NCI-H510A (cell line): Measurements from ENCODE around the gene TANGO2.

Experiments
- DNase-seq: peaks from one replicate; lab custom pipeline; 2025; lab: John Stamatoyannopoulos, UW

TANGO2 gene

DNA sequence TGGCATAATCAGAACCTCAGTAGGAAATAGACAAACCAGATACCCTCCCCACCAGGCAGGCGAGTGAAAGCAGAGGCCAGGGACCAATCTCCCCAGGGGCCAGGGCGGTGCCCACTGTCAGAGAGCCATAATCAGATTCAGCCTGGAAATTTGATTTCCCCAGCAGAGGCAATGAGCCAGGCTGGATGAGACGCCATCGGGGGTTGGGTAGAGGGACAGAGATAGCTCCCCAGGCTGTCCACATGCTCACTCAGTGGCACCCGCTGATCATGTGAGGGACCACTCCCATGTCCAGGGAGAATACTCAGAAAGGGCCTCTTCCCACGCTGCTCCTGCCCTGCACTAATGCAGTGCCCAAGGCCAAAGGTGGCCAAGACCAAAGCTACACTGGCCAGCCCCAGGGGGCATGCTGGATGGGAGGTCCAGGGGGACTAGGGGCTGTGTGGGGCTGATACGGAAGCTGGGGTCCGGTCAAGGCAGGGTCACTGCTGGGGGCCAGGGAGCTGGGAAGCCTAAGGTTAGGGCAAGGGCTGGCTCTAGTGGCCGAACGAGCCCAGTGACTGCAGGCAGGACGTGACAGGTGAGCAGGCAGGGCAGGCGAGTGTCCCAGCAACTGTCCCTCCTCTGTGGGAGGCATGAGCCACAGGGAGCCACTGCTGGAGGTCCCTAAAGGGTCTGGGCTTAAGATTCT is 24.1 kb upstream of the TANGO2 start:
- DNase-seq, result no peak

DNA sequence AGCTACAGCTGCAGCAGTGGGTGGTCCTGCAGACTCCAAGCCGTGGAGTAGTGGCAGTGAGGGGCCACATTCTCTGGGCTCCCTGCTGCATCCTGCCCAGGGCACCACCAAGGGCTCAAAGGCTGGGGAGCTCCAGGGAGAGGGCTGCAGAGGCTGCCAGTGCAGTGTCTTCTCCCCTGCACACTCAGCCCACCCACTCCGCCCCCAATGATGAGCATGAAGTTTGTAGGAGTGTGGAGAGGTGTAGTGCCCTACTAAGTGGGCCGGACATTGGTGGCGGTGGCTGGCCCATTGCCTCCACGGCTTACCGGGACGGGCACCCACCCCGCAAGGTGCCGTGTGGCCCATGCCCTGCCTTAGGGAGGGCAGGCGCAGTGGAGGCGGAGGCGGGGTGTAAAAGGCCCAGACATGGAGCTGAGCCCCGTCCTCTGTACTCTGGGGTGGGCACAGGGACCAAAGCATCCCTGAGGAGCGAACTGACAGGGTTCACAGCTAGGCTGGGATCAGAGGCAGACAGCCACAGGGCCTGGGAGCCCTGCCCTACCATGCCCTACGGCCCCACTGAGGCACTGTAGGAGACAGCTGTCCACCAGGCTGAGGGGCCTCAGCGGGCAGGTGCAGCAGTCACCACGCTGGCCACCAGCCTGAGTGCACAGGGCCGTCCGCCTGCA is 23.2 kb upstream of the TANGO2 start:
- no peak for DNase-seq

DNA sequence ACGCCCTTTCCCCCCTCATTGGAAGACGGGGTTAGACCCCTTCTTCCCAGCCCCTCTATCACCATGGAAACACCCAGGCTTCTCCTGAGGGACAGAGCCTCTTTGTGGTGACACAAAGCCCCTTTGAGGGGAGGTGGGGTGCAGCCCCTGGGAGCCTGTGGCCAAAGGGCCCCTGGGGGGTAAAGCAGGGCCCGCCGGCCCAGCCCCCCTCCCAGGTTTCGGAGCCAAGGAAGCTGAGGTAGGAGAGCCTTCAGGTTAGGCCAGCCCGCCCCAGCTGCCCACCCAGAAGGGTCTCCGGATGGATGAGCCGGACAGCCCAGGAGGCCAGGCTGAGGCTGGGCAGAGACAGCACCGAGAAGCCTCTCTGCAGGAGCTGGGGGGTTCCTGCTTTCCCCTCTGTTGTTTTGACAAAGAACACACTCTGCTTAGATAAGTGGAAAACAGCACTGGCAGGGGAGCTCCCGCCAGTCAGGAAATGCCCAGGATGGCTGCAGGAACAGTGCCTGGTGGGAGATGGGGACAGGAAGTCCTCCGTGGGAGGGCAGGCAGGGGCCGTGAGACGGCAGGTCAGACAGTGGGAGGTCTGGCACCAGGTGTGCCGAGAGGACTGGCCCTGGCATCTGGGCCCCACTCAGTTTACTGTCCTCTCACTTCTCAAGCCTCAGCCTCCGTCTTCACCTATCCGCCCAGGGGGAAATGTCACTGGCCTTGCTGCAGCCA is 22.5 kb upstream of the TANGO2 start:
- no peak for DNase-seq

DNA sequence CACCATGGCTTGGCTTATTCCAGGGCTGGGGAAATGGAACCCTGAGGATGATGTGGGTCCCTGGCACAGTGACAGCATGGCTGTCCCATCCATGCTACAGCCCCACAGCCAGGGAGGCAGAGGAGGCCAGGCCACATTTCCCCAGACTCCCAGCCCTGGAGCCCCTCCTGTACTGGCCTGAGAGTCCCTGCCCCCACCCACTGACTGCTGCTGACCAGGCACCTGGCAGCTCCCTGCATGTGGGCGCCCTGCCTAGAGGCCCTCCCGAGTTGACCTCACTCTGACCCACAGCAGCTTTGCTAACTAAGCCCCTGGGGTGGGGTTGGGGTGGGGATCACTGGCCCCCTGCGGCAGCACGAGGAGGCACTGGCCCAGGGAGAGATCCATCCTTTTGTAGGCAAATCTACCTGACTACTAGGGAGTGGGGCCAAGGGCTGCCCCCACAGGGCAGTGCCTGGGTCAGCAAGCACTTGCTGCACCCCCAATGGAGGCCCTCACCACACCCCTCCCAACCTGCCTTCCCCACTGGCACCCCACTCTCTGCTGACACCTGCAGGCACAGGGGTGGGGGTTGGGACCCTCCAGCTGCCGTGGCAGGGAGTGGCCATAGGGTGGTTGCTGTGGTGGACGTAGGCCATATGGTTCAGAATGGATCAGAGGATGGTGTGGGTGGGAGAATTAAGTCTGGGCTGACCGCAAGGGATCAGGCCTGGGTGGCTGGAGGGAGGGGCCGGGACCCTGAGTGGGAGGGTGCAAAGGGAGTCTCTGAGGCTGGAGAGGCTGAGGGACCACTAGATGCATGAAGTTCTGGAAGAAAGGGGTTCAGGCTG is 21.7 kb upstream of the TANGO2 start:
- DNase-seq, result no peak

DNA sequence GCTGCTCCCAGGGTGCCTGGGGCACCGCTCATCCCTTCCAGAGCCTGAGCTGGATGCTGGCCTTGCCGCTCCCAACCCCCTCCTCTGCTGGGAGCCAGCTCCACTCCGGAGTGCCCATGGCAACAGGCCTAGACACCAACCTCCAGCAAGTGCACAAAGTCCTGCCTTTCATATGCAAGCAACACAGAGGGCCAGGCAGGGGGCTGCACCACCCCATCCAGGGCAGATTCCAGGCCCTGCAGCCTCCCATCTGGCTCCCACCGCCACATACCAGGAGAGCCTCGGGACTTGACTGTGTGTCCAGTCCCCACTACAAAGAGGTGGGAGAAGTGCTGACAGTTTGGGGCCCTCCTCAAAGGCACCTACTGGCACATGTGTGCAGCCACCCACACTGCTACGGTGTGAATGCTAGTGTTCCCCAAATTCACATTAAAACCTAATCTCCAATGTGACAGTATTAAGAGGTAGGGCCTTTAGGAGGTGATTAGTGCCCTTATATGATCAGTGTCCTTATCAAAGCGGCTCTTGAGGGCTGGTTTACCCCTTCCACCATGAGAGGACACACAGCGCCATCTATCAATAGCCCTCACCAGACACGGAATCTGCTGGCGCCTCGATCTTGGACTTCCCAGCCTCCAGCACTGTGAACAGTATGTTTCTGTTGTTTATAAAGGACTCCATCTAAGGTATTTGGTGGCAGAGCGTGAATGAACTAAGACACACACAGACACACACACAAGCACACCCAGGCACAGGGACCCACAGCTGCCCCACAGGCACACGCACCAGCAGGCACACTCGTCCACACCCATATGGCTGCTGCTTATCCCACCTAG is 20.4 kb upstream of the TANGO2 start:
- no peak for DNase-seq

DNA sequence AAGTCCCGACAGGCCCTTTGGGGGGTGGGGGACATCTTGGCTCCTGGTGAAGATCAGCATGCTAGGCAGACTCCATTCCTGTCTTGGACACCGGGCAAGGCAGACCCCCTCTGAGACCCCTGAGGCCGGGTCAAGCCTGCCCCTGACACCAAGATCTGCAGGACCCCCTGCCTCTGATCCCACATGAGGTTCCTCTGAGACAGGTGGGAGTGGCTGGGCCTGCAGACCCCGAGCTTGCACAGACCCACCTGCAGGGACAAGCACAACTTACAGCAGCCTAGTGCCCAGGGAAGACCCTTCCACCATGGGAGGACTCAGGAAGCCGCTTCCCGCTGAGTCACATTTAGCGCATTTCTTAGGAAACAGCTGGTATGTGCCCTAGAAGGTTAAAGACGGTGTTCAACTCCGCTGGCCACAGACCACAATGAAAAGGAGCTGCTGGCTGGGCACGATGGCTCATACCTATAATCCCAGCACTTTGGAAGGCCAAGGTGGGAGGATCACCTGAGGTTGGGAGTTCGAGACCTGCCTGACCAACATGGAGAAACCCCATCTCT is 19.8 kb upstream of the TANGO2 start:
- DNase-seq, result no peak

DNA sequence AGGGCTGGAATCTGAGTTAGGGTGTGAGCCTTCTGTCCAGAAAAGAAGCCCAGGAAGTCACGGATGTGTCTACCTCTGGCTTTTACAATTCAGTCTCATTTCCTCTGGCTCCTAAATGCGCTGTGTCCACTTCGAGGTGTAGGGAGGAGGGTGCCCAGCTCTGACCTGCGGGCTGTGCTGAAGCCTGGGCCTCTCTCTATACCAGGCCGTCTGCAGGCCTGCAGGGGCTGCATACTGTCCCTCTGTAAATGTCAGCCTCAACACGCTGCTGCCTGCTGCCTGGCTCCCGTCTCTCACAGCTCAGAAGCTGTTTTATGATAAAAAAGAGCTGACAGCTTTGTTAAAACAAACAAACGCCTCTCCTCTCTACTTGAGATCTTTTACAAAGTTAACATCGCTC is 18.8 kb upstream of the TANGO2 start:
- DNase-seq, result no peak

DNA sequence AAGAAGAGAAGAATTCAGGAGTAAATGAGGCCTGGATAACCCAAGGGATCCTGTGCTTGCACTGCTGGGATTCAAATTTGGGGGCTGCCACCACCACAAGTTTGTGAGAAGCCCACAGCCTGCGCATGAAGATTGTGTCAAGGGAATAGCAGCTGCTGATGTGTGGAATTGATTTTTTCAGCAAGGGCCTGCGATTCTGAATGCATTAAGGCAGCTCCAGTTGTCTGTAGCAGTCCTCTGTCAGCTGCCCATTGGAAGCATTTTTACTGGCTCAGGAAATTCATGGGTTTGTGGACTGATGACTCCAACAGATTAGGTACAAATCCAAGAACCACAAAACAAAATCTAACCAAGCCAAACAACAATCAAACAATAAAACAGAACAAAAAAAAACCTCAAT is 18.3 kb upstream of the TANGO2 start:
- no peak for DNase-seq

DNA sequence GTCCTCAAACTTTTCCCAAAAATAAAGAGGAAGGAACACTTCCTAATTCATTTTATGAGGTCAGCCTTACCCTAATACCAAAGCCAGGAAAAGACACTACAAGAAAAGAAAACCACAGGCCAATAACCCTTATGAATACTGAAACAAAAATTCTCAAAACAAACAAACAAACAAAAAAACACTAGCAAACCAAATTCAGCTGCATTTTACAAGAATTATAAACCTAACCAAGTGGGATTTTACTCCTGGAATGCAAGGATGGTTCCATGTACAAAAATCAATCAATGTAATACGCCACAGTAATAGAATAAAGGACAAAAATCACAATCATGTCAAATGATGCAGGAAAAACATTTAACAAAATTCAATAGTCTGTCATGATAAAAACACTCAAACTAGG is 17.6 kb upstream of the TANGO2 start:
- DNase-seq, result no peak

DNA sequence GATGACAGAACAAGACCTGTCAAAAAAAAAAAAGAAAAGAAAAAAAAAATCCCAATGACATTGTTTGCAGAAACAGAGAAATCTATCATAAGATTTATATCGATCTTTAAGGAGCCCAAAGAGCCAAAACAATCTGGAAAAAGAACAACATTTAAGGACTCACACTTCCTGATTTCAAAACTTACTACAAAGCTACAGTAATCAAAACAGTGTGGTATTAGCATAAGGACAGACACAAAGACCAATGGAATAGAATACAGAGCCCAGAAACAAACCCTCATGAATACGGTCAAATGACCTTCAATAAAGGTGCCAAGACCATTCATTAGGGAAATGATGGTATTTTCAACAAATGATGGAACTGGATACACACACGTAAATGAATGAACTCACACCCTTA is 16.4 kb upstream of the TANGO2 start:
- no peak for DNase-seq

DNA sequence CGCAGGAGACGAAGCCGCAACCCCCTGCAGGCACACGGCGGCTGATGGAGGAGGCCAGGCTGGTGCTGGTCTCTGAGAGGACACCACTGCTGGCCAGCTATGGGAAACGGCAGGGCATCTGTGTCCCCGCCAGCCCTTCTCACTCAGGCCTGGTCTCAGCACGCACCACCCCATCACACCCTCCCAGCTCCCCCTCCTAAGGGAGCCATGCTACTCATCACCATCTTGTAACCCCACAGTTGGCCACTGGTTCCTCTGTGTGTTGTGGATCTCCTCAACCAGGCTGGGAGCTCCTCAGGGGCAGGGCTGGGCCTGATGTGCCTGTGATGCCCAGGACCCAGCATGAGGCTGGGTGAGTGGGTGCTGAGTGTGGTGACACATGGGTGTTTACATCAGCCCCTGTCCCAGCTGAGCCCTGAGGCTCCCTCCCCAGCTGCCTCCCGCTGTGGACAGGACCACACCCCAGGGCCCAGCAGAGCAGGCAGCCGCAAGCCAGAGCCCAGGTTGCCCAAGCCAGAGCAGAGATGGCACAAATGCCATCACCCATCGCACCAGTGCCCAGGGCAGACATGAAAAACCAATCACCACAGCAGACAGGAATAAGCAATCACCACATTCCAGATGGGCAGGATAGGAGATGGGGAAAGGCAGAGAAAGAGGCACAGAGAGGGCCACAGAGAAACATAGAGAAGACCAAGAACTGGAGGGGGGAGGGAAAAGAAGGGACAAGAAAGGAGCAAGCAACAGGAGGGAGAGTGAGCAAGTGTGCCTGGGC is 12.5 kb upstream of the TANGO2 start:
- no peak for DNase-seq

DNA sequence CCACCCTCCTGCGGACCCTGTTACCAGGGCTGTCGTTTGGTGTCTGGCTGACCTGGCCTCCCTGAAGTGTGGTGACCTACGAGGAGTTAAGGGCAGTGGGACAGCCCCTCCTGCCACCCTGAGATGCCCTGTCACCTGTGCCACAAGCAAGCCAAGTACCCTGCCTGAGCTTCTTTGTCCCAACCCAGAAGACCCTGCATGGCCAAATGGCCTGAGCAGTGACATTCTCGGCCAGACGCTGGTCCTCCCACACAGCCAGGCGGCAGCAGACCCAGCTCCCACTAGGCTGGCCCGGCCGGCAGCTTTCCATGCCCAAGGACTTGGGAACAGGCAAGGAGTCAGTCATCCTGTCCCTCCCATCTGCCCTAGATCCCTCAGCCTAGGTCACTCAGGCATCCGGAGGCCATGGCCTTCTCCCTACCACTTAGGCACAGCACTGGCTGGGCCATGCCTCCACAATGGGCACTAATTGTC is 11.9 kb upstream of the TANGO2 start:
- DNase-seq, result no peak

DNA sequence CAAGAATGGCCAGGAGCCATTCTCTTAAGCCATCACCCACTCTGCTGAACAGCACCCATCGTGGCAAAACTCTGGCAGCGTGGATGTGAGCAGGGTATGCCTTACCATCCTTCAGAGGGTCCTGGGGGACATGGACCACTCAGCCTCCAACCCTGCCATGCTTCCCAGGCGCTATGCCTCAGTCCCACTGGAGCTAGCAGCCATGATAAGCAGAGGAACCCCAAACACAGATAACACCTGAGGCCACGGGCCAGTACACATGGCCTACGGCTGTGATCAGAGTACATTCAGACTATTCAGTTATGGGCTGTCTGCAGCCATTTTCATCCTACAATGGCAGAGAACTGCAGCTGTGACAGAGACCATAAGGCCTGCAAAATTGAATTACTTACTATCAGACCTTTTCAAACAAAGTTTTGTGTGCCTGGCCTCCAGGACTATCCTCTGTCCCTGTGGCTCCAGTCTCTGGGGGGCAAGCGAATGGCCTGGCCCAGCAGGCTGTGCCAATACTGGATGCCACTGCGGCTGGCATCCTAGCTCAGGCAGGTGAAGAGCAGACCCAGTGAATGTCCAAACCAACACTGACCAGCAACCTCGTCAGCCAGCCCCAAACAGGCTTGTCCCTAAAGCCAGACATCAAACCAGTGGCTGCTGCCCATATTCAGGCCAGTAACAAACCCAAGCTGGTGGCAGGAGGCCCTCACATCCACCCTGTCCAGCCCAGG is 11.2 kb upstream of the TANGO2 start:
- no peak for DNase-seq

DNA sequence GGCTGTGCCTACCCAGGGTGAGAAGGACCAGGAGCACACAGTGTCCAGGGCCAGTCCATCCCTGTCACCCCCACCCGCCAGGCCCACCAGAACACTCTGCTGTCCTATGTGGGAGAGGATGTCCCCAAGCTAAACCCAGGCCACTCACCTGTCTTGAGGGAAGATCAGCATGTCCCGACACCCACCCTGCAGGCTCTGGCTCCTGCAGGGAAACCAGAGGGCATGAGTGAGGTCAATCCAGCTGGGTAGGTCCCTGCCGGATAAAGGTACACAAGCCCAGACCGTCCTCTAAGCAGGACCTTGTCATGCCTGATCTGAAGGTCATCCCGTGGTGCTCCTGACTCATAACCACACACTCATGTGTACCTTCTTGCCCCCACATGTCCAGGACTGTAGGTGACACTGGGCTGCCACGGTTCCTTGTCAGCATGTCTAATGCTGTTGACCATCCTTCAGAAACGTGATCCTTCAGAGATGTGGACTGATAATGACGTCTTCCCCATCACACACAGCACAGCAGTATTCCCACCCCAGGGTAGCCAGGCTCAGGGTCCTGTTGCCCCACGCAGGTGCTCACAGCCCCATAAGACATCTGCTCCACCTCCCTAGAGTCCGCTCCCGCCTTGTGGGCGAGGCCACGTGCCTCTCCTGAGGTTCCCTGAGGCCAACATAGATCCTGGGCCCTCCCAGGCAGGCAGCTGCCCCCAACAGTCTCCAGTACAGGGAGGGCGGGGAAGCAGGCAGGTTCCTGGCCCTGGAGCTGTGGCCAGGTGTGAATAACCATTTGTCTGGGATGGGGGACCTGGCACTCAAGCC is 10.4 kb upstream of the TANGO2 start:
- no peak for DNase-seq

DNA sequence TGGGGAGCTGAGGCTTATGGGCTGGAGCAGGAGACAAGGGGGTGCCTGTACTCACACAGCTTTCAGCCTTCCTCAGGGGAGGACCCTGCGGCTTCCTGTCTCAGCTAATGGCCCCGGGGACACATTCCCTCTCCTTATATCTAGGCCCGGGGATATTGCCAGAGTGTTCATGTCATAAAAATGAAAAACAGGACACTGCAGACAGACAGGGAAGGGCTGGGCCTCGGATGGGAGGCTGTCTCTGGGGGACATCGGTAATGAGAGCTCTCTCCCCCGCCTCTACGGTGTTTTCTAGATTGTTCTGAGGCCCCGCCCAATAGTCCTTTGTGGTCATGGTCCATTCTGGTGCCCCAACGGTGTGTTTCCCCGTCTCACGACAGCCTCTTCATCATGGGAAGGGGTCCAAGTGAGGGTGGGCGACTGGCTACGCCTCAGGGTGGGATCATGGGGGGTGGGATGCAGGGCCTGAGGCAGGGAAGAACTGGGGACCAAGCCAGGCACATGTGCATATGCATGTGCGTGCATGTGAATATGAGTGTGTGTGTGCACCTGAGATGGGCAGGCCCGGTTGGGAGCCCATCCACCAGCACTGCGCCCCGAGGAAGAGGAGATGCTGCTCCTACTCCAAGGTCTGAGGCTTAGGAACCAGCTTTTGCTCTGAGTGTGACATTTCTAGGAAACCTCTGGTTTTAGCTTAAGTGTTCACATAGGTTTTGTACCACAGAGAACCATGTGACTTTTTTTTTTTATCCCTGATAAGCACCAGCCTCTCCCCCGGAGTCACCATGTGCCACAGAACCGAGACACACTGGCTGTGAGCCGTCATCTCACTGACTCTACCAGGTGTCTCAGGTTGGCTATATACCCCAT is 9.6 kb upstream of the TANGO2 start:
- DNase-seq, result no peak

DNA sequence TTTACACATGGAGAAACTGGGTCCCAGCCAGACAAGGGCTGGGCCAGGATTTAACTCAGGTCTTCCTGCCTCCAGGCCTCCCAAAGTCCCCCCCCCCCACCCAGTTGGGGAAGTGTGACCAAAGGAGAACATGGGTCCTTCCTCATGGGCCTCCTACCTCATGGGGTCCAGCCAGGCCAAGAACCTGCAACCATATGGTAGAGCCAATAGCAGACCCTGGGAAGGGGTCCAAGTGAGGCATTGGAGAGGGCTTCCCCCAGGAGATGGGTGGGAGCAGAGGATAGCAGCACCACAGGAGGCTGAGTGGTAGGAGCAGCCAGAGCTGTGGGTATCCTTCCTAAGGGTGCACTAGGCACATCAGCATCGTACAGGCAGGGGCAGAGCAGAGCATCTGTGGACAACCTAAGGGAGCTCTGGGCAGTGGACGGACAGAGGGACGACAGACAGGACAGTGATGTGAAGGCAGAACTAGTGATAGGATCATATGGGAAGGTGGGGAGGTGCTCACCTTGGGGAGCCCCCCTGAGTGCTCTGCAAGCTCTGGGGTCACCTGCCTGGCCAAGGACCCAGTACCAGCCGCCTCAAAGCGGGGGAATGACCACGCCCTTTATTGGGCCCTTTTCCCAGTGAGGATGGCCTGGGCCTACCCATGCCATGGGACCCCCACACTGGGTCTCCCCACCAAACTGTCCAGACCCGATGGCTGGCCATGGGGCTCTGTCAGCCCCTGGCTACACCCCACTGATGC is 8.7 kb upstream of the TANGO2 start:
- no peak for DNase-seq

DNA sequence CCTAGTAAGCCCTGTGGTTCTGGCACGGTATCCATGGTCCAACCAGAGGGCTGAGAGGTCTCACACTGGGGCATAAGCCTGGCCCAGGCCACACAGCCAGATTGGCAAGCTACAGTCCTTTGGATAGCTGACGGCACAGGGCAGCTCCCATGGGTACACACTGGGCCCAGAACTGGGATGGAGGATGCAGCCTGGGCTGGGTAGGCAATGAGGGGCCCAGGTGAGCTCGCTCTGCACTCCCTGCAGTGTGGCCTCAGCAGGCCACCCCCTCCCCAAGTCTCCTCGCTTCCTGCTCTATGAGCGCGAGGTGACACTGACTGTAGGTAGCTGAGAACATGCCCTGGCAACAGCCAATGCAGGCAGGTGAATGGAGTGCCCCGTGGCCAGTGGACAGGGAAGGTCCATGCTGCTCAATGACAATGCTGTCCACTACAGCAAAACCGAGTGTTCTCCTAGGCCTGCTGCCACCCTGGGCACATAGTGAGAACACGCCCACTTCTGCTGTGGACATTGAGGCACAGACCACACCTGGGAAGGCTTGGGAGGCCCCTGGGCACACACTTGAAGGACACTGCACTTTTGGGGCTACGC is 8.1 kb upstream of the TANGO2 start:
- DNase-seq, result no peak
